Stimulated activated CD4-positive, alpha-beta T cell treated with anti-CD3 and anti-CD28 coated beads, TNF-alpha, amount 100 ng/mL, for 24 hours (primary cell): ENCODE data around the gene CCDC73.
A peak's percentile ranks its signal among the peaks of the same experiment; 100 is the strongest.
"Not testable (repeated sequence)": the region's sequence is repeated elsewhere in the genome, so short reads cannot be mapped to it uniquely, and the experiment has no call there.

Experiments
- DNase-seq, 3 experiments: peaks; one replicate each; pipeline ENCODE4 v3.0.0-alpha.2; 2020; ENCODE audit warnings: low read depth in 3 of 3

Gene CCDC73

DNA sequence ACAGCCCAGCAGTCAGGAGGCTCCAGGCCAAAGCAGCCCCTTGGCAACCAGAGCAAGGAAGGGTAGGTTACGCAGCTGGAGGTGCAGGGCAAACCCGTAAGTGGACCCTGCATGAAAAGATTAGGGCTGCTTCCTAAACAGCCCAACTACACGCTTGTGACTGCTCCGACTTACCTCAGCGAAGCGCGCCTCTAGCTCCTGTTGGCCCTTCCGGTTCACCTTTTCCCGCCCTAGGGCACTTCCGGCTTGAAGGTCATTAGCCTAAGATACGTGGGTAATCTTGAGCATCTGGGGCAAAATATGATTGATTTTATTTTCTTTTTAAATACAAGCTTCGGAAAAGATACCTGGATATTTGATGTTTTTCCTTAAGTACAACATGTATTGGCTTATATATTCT, at the start of gene CCDC73:
CCDC73 (minus strand) TSS at position 224 of the 400 bp plus-strand sequence. CDS start 34,419 bp downstream, outside the sequence.
- no peak for DNase-seq

DNA sequence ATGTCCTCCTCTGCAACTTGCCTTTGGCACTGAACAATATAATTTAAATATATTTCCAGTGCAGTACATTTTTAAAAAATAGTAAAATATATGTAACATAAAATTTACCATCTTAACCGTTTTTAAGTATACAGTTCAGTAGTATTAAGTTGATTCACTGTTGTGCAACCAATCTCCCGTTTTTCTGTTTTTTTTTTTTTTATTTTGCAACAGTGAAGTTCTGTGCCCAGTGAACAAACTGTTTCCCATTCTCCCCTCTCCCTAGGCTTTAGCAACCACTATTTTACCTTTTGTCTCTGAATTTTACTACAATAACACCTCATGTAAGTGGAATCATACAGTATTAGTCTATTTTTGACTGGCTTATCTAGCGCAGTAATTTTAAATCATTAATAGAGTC, 49.1 kb upstream of the CCDC73 start:
- DNase-seq = no peak

DNA sequence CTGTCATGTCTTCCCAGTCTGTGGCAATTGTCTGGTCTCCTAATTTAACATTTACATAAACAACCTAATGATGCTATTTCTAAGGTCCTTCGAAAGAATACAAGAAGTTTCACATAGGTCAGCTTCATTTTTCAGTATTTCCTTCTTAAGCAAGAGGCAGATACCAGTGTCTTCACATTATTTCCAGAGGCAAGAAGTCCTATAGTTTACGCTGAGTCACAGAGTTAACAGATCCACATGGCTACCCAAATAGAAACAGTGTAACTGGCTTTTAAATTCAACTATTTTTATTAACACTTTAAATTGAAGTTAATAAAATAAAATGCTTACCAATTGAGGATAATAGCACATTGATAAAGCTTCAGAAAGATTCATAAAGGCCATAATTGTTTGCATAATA, 46.1 kb upstream of the CCDC73 start:
- no peak for DNase-seq

GRCh38 chr11:32839308-32839707, 44.8 kb upstream of the CCDC73 start:
- DNase-seq = no peak

- DNase-seq = no peak
These were observed 44.2 kb upstream of the CCDC73 start for GRCh38 chr11:32838505-32839274.

DNA sequence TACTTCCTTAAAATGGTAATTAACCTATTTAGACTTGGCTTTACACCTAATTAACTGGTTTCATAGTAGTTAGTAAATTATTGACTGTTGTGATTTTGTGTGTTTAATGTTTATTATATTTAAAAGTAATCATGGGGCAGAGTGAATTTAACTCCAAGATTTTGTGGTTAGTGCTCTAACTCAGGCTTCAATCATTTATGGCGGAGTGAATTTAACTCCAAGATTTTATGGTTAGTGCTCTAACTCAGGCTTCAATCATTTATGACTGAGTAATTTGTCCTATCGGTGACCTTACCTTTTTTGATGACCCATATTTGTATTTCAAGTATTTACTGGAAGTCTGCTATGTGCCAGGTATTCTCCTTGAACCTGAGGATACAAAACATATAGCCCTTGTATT, 42.5 kb upstream of the CCDC73 start:
- no peak for DNase-seq

GRCh38 chr11:32833921-32834320, 39.5 kb upstream of the CCDC73 start:
- DNase-seq = no peak

DNA sequence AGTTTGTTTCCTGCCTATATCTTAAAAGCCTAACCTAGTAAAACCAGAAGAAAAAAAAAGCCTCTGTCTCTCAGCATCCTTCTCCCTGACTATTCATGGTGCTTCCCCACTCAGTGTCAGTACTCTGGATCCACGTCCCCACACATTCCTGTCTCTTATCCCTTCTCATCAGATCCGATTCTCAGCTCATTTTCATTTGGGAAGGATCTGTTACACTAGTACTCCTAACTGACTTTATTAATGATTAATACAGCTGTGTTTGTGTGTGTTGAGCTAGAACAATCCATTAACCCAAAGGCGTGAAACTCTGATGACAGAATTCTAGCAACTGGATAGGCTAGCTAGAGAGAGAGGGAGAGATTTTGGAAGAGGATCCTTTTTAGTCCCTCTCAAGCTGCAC, 36.8 kb upstream of the CCDC73 start:
- no peak for DNase-seq

GRCh38 chr11:32830796-32831195, 36.3 kb upstream of the CCDC73 start:
- DNase-seq = no peak

DNA sequence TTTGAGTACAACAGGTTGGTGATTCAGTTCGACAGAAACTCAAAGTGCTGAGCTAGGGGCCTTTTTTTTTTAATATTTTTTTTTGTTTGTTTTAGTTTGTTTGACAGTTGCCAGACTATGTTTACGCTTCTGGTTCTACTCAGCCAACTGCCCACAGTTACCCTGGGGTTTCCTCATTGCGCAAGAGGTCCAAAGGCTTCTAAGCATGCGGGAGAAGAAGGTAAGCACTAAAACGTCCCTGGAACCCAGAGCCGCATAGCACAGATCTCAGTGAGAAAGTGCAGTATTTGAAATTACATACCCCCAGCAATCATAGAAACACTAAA, 35.9 kb upstream of the CCDC73 start:
- DNase-seq = no peak

- peak in 2 of 3 experiments; percentile 7 to 54 for DNase-seq
These were observed 35.4 kb upstream of the CCDC73 start, which contains the start of gene PRRG4 for GRCh38 chr11:32829680-32830412. Gene PRRG4 (plus strand): TSS chr11:32829927. CDS start chr11:32830530, 603 bp downstream.

GRCh38 chr11:32829157-32829679, 34.8 kb upstream of the CCDC73 start:
- DNase-seq = no peak

DNA sequence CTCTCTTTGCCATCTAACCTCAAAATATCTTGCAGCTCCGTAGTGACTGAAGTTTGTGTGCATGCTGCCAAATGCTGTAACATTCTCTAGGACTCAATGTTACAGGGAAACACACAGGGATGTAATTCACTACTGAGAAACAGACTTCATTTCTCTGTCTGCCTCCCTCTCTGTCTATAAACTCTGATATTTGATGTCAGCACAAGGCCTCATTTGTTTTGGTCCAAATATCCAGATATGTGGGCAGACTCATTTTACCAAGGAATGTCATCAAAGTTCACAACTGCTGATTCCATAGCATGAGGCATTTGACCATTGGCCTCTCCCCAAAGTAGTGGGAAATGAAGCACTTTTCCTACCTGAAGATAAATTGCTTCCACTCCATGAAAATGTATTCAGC, 32.8 kb upstream of the CCDC73 start:
- no peak for DNase-seq

DNA sequence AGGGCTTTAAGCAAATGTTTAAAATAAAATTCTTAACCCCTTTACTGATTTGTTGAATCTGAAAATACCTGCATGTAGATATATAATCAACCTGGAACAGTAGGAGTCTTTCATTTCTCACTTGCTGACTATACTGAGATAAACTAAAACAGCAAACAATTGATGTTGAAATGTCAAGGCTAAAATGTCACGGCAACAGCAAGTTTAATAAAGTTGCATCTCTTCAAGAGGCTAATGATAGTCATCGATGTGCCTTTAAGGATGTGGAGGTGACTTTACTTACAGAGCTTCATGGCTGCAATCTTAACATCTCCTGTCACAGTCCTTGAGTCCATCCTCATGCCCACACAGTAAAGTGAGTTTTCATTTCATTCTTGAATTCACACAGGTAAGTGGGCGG, 31.7 kb upstream of the CCDC73 start:
- DNase-seq = no peak

GRCh38 chr11:32823617-32824016, 29.2 kb upstream of the CCDC73 start:
- not testable (repeated sequence) for DNase-seq

- no peak for DNase-seq
These were observed 27.6 kb upstream of the CCDC73 start for GRCh38 chr11:32821917-32822560.

GRCh38 chr11:32821517-32821916, 27.1 kb upstream of the CCDC73 start:
- no peak for DNase-seq

DNA sequence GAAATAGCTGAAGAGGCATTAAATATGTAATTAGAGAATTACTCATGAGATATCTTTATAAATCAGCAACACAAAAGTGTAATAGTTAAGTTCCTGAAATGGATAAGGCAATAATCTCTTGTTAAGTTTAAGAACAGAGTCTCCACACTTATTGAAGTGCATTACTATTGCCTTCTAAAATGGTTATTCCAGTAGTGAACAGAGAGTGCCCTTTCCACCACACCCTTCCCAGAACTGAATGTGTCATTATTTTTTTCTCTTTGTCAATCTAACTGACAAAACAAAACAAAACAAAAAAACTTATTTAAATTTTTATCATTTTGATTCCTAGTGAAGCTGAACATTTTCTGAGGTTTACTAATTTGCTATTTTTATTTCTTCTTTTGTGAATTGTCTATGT, 26.0 kb upstream of the CCDC73 start:
- DNase-seq = no peak

GRCh38 chr11:32819187-32819586, 24.7 kb upstream of the CCDC73 start:
- DNase-seq = no peak

DNA sequence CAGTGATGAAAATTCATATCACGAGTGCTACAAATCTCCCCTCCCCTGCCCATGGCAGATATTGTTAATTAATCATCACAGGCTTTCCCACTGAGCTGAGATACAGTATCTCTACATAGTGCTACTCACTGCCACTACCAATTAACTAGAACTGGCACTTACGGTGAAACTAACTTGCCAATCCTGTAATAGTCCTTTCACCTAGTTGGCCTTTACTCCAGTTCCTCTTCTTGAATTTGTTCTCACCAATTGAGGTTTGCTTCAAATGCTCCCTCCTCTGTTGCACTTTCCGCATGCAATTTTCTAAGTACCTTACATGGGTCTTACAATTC, 23.4 kb upstream of the CCDC73 start:
- no peak for DNase-seq

GRCh38 chr11:32817181-32817851, 22.9 kb upstream of the CCDC73 start:
- DNase-seq = no peak

GRCh38 chr11:32809313-32809712, 14.9 kb upstream of the CCDC73 start:
- DNase-seq = peak; percentile 30 to 61 (median 31)
